Thyroid gland (tissue), 4 donors: ENCODE measurements around the gene NPB.
A peak's percentile ranks its signal among the peaks of the same experiment; 100 is the strongest.

Experiments used
- POLR2A ChIP-seq, 2 donors: fragments of 450-650 bp; IDR thresholded peaks; one replicate each; pipeline ENCODE4 v1.6.1; 2017; ENCODE audit warnings: antibody characterized with exemption in 2 of 2, mild to moderate bottlenecking in 2 of 2, moderate library complexity in 1 of 2
- TF ChIP-seq, protein P1 (sequence below), 6 experiments: fragments of 200-600 bp in 3 of 6; fragments of 450-650 bp in 3 of 6; sonication (generic) in 3 of 6; IDR thresholded peaks; one replicate each; pipeline ENCODE4 v1.5.1; 2016 to 2019; ENCODE audit warnings: antibody characterized with exemption in 6 of 6, mild to moderate bottlenecking in 2 of 6, inconsistent platforms in 1 of 6, moderate library complexity in 1 of 6

DNA sequence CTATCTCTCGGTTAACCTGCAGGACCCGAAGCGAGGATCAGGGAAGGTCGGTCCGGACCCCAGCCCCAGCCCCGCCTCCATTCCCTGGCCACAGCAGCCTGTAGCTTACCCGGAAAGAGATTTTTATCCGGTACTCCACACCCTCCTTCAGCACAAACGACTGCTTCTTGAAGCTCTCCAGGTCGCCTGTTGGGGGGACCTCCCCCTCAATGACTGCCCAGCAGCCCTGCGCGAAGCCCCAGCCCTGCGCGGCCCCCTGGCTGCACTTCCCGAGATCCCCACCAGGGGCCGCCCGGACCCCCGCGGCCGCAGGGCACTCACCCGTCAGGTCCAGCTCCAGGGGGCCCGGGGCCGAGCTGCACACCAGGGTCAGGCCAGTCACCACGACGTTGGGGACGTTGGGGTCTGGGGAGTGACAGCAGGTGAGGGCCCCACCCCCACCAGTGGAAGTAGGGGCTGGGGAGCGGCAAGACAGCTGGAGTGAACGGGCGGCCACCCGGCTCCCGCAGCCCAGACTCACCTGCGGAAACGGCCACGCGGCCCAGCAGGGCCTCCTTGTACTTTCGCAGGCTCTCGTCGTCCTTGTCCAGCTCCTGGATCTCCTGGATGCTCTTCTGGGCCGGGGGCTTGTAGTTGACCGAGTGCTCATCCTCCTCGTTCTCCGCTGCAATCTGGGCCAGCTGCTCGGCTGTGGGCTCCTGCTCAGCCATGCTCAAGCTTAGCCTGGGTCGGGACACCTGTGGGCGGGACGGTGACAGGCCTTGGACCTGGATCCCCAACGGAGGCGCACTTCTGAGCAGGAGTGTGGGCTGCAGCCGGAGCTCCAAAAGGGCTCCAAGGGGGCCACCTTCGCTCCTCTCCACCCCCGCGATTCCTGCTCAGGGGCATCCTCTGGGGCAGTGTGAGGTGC lies 32.6 kb upstream of the NPB start:
- TF ChIP-seq, protein P1, sequence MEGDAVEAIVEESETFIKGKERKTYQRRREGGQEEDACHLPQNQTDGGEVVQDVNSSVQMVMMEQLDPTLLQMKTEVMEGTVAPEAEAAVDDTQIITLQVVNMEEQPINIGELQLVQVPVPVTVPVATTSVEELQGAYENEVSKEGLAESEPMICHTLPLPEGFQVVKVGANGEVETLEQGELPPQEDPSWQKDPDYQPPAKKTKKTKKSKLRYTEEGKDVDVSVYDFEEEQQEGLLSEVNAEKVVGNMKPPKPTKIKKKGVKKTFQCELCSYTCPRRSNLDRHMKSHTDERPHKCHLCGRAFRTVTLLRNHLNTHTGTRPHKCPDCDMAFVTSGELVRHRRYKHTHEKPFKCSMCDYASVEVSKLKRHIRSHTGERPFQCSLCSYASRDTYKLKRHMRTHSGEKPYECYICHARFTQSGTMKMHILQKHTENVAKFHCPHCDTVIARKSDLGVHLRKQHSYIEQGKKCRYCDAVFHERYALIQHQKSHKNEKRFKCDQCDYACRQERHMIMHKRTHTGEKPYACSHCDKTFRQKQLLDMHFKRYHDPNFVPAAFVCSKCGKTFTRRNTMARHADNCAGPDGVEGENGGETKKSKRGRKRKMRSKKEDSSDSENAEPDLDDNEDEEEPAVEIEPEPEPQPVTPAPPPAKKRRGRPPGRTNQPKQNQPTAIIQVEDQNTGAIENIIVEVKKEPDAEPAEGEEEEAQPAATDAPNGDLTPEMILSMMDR (IDR thresholded peaks at IDR 0.05), result peak; percentile 63 to 88 (median 66)
- no peak for TF ChIP-seq POLR2A (IDR thresholded peaks at IDR 0.05)
